BLaER1 (cell line): Measurements from ENCODE around the gene STX8.

Experiments
- H3K27ac ChIP-seq: shearing (Covaris generic); formaldehyde crosslinking; 2 replicates; pipeline ENCODE4 v1.8.1; 2022
- H3K27me3 ChIP-seq: shearing (Covaris generic); formaldehyde crosslinking; 2 replicates; pipeline ENCODE4 v1.8.1; 2022
- H3K36me3 ChIP-seq: shearing (Covaris generic); formaldehyde crosslinking; 2 replicates; pipeline ENCODE4 v1.8.1; 2022
- H3K4me1 ChIP-seq: shearing (Covaris generic); formaldehyde crosslinking; 2 replicates; pipeline ENCODE4 v1.8.1; 2022
- H3K4me2 ChIP-seq: shearing (Covaris generic); formaldehyde crosslinking; 2 replicates; pipeline ENCODE4 v1.8.1; 2022
- H3K4me3 ChIP-seq: shearing (Covaris generic); formaldehyde crosslinking; 2 replicates; pipeline ENCODE4 v1.8.1; 2022
- H3K9ac ChIP-seq: shearing (Covaris generic); formaldehyde crosslinking; 2 replicates; pipeline ENCODE4 v1.8.1; 2022
- H3K9me3 ChIP-seq: shearing (Covaris generic); formaldehyde crosslinking; 2 replicates; pipeline ENCODE4 v1.8.1; 2022
- H4K20me1 ChIP-seq: shearing (Covaris generic); formaldehyde crosslinking; 2 replicates; pipeline ENCODE4 v1.8.1; 2022
- Cebpa-rat ChIP-seq: shearing (Covaris generic); IDR thresholded peaks from 2 replicates; pipeline ENCODE4 v1.8.1; 2022

Gene STX8

DNA sequence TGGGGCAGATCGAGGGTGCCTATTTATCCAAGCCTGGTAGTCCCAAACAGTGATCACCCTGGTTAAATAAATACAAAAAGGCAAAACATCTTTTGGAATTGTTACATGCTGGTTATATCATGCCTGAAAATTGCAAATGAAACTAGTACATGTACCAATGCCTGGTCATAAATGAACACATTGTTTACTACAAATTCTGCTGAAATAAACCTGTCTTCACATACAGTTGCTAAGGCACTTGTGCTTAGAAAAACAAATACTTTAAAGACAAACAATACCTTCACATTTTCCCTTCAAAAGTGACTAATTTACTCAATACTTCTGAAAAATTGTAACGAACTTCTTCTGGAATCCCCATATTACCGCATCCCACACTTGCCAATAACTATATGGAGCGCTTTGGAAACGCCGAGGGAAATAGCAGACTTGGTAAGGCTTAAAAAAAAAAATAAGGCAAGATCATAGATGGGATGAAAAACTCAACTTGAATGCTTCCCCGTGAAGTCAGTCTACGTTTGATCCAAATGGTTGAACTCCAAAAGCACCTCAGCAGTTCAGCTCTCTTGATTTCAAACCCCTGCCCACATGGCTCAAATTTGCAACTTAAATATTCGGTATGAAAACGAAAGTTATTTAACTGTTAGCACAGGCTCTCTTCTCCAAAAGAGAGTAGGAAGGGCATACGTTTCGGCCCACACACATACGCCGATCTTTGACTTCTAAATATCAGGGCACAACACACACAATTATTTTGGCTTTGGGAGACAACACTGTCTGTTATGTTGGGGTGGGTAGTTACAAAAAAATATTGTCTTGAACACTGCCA, 289.8 kb downstream of the STX8 start:
- Histone ChIP-seq H3K9ac (no peak overlapping the region), H3K4me3 (no peak overlapping the region), H3K36me3 (no peaks in the 10 kb centered on the region), H3K27me3 (no peaks in the 10 kb centered on the region), H3K4me2 (peak overlapping the region; percentile 69), H3K4me1 (peaks cover 27% of the 10 kb centered on the region), H3K9me3 (no peaks in the 10 kb centered on the region), H3K27ac (no peak overlapping the region), H4K20me1 (peaks cover 16% of the 10 kb centered on the region; the same call in 1 of the 2 replicates)
- TF ChIP-seq Cebpa-rat, result no peak

DNA sequence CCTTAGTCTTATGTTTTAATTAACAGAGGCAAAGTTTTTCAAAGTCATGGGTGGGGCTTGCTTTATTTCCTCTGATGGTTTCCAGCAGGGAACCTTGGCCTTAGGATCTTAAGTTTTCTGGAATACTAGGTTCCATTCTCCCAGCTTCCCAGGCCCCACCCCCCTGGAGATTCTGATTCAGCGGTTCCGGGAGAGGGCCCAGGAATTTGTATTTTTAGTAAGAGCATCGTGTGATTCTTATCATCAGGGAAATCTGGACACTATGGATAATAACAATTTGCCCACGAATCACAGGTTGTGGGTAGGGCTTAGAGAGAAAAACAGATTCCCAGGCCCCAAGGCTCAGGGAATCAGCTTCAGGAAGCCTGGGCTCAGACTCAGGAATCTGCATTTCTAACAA, 290.7 kb downstream of the STX8 start:
- no peak overlapping the region for H3K9ac ChIP-seq
- no peak for TF ChIP-seq Cebpa-rat
- H3K4me3 ChIP-seq, result no peak overlapping the region
- no peak overlapping the region for H3K27ac ChIP-seq
- H3K4me2 ChIP-seq, result no peak overlapping the region
- no peaks in the 10 kb centered on the region for H3K36me3 ChIP-seq
- peaks cover 28% of the 10 kb centered on the region for H3K4me1 ChIP-seq
- H3K9me3 ChIP-seq, result no peaks in the 10 kb centered on the region
- no peaks in the 10 kb centered on the region for H3K27me3 ChIP-seq
- 0 out of 2 replicates have a peak, but pooled peaks cover 9% of the 10 kb centered on the region for H4K20me1 ChIP-seq

DNA sequence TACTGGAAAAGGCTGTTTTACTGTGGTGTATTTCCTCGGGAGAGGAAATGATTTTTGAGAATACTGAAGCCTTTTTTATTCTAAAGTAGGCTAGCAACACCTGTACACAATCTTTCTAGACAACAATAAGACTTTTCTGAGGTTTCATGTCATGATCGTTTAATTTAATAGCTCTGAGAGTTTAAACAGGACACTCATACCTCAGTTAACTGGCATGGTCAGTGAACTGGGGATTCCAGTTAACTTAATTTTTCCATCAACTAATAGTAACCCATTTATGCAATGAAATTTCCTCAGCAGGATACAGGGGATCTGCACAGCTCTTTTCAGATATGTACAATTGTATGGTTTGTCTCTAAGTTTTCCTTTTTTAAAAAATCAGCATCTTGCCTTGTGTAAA, 291.7 kb downstream of the STX8 start:
- Histone ChIP-seq H3K9me3 (no peaks in the 10 kb centered on the region), H3K4me3 (no peak overlapping the region), H3K27me3 (no peaks in the 10 kb centered on the region), H3K36me3 (no peaks in the 10 kb centered on the region), H3K4me1 (peaks cover 31% of the 10 kb centered on the region), H4K20me1 (0 out of 2 replicates have a peak, but pooled peaks cover 2% of the 10 kb centered on the region), H3K9ac (no peak overlapping the region), H3K27ac (no peak overlapping the region), H3K4me2 (no peak overlapping the region)
- no peak for TF ChIP-seq Cebpa-rat

DNA sequence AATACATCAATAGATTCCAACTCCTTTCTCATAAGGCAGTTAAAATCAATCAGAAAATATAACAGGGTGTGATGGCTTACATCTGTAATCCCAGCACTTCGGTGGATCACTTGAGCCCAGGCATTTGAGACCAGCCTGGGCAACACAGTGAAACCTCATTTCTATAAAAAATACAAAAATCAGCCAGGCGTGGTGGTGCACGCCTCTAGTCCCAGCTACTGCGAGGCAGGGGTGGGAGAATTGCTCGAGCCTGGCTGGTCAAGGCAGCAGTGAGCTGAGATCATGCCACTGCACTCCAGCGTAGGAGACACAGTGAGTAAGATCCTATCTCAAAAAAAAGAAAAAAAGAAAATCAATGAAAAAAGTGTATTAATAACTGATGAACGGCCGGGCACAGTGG, 295.7 kb downstream of the STX8 start:
- H3K27ac ChIP-seq, result no peak overlapping the region
- no peaks in the 10 kb centered on the region for H3K27me3 ChIP-seq
- peaks cover 15% of the 10 kb centered on the region for H3K4me1 ChIP-seq
- no peak for TF ChIP-seq Cebpa-rat
- H3K9ac ChIP-seq, result no peak overlapping the region
- no peaks in the 10 kb centered on the region for H4K20me1 ChIP-seq
- H3K36me3 ChIP-seq, result no peaks in the 10 kb centered on the region
- H3K4me2 ChIP-seq, result peak overlapping the region; percentile 57
- H3K9me3 ChIP-seq, result no peaks in the 10 kb centered on the region
- H3K4me3 ChIP-seq, result no peak overlapping the region

- H3K9ac ChIP-seq, result no peak overlapping the region
- no peaks in the 10 kb centered on the region for H4K20me1 ChIP-seq
- TF ChIP-seq Cebpa-rat, result no peak
- no peaks in the 10 kb centered on the region for H3K27me3 ChIP-seq
- H3K4me2 ChIP-seq, result no peak overlapping the region
- no peak overlapping the region for H3K27ac ChIP-seq
- no peaks in the 10 kb centered on the region for H3K9me3 ChIP-seq
- H3K36me3 ChIP-seq, result no peaks in the 10 kb centered on the region
- peaks cover 11% of the 10 kb centered on the region for H3K4me1 ChIP-seq
- H3K4me3 ChIP-seq, result no peak overlapping the region
Measured at GRCh38 chr17:9274973-9275372, 300.6 kb downstream of the STX8 start.

- TF ChIP-seq Cebpa-rat, result no peak
- Histone ChIP-seq H3K4me2 (no peak overlapping the region), H3K27ac (no peak overlapping the region)
Measured at GRCh38 chr17:9273428-9274391, 301.9 kb downstream of the STX8 start.

DNA sequence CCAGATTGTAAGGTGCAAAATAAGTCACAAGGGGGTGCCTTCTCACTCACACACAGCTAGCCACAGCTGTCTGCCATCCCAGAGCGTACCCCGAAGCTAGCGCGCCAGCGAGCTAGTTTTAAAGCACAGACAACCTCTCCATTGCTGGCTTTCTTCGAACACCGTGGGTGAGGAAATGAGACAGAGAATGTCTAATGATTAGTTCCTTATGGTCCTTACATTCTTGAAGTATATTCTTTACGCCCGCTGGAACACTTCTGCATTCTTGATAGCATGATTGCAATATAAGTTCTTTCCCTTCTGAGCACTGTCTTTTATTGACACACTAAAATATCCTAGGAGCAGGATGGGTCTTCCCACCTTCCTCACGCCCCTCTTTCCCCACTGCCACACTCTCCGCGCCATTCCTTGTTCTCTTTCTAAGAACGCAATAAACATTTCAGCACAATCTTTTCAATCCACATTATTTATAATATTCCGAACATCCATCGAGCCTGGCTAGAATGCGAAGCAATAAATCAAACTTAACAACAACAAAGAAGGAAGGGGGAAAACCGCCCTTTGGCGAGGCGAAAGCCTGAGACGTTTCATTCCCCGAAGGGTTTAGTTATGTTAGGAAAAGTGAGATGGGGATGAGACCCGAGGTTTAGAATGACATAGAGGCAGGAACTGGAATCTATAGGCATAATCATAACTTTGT, 303.0 kb downstream of the STX8 start:
- Histone ChIP-seq H3K9ac (no peak overlapping the region), H3K9me3 (no peaks in the 10 kb centered on the region), H3K4me3 (no peak overlapping the region), H3K36me3 (no peaks in the 10 kb centered on the region), H3K27me3 (no peaks in the 10 kb centered on the region), H3K4me2 (no peak overlapping the region), H3K27ac (no peak overlapping the region), H3K4me1 (no peaks in the 10 kb centered on the region), H4K20me1 (no peaks in the 10 kb centered on the region)
- TF ChIP-seq Cebpa-rat, result no peak

More at GRCh38 chr17:9273428-9274391, 301.9 kb downstream of the STX8 start:
- no peaks in the 10 kb centered on the region for H4K20me1 ChIP-seq
- H3K4me1 ChIP-seq, result no peaks in the 10 kb centered on the region
- no peaks in the 10 kb centered on the region for H3K36me3 ChIP-seq
- no peaks in the 10 kb centered on the region for H3K27me3 ChIP-seq
- H3K9ac ChIP-seq, result no peak overlapping the region
- H3K4me3 ChIP-seq, result no peak overlapping the region
- no peaks in the 10 kb centered on the region for H3K9me3 ChIP-seq

DNA sequence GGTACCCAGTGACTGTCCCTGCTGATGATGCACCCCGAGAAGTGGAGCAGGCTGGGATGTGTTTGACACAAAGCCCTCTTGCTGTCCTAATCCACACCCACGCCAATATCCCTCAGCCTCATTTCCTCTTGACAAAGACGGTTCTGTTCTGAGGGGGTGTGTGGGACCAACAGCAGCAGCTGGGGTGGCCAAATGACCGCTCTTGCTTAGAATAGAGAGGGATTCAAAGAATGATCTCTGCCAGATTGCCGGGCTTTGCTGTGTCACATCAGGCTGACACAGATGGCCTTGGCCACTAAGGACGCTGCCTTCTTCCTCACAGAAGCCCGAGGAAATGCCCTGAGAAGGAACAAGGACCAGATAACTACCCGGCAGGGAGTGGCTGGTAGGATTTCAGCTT, 303.6 kb downstream of the STX8 start:
- TF ChIP-seq Cebpa-rat, result no peak
- H3K9me3 ChIP-seq, result no peaks in the 10 kb centered on the region
- no peaks in the 10 kb centered on the region for H4K20me1 ChIP-seq
- no peak overlapping the region for H3K27ac ChIP-seq
- no peak overlapping the region for H3K4me3 ChIP-seq
- no peak overlapping the region for H3K9ac ChIP-seq
- H3K36me3 ChIP-seq, result no peaks in the 10 kb centered on the region
- H3K27me3 ChIP-seq, result no peaks in the 10 kb centered on the region
- no peak overlapping the region for H3K4me2 ChIP-seq
- H3K4me1 ChIP-seq, result no peaks in the 10 kb centered on the region

GRCh38 chr17:9270921-9271320, 304.7 kb downstream of the STX8 start:
- Histone ChIP-seq H4K20me1 (no peaks in the 10 kb centered on the region), H3K4me1 (no peaks in the 10 kb centered on the region), H3K27ac (no peak overlapping the region), H3K9me3 (no peaks in the 10 kb centered on the region), H3K4me3 (no peak overlapping the region), H3K9ac (no peak overlapping the region), H3K27me3 (no peaks in the 10 kb centered on the region), H3K4me2 (no peak overlapping the region), H3K36me3 (no peaks in the 10 kb centered on the region)
- no peak for TF ChIP-seq Cebpa-rat
